HG02610 (cell line): ENCODE results near the gene VRK3.
"Not testable (repeated sequence)": the region's sequence is repeated elsewhere in the genome, so short reads cannot be mapped to it uniquely, and the experiment has no call there.

Source experiments
- ATAC-seq: cut with Tn5 transposase; IDR thresholded peaks from one replicate; pipeline ENCODE4 v1.9.1; 2021; ENCODE audit warnings: mild to moderate bottlenecking, moderate library complexity; ENCODE audit not compliant: unreplicated experiment

The VRK3 gene

DNA sequence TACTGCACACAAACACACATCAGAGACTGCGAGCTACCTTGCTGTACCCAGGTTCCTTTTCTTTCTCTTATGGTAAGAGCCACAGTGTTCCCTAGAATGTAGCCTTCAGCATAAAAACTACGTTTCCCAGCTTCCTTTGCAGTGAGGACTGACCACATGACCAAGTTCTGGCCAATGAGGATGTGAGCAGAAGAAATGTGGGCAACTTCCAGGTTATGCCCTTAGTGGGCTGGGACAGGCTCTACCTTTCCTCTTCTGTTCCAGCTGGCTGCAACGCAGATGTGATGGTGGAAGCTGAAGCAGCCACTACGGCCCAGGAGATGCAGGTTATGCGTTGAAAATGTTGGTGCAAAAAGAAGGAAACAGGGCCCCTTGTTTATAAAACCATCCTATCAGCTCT is 27.5 kb downstream of the VRK3 start:
- ATAC-seq = no peak

DNA sequence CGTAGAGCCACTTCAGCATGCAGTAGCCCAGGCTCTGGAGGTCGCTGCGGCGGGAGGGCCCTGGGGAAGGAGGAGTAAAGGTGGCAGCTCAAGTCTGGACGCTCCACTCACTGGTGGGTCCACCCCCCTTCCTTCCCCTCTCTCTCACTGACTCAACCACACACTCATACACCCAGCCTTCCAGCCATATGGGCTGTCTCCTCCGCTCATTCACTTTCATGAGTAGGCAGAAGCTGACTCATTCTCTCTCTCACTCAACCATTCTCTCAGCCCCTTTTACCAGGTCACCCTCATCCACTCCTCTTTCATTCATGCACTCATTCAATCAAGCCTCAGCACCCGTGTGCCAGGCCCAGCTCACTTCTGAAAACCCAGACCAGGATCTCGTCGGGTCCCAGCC is 36.7 kb downstream of the VRK3 start:
- no peak for ATAC-seq

DNA sequence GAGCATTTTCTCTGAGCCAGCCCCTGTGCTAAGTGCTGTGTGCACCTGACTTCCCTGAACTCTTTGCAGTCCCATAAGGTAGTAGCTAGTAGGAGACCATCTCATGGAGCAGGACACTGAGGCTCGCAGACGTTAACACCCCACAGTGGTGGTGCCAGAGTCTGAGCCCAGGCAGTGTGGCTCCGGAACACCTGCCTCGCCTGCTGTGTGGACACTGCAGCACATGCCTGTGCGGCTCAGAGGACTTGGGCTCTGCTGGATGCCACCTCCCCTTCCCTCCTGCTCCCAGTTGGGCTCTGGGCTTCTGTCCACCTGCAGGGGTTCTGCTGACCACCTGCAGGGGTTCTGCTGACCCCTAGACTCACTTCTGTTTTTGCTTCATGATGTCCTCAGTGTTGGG is 37.2 kb downstream of the VRK3 start:
- no peak for ATAC-seq

DNA sequence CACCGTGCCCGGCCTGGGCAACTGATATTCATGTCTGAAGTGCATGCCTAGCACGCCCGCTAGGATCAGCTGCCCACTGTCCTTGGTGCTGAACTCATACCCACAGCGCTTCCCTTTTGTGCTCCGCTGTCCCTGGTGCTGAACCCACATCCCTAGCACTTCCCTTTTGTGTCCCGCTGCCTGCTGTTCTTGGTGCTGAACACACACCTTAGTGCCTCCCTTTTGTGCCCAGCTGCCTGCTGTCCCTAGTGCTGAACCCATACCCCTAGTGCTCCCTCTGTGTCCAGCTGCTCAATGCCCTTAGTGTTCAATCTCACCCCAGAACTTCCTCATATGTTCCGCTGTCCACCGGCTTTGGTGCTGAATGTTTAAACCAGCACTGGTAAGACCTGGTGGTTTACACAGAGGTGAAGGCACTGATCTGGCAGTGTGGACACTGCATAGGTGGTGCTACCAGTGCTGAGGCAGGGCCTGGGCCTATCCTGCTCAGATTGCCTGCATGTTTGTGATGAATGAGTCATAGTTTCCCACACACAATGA is 37.9 kb downstream of the VRK3 start:
- ATAC-seq = no peak

DNA sequence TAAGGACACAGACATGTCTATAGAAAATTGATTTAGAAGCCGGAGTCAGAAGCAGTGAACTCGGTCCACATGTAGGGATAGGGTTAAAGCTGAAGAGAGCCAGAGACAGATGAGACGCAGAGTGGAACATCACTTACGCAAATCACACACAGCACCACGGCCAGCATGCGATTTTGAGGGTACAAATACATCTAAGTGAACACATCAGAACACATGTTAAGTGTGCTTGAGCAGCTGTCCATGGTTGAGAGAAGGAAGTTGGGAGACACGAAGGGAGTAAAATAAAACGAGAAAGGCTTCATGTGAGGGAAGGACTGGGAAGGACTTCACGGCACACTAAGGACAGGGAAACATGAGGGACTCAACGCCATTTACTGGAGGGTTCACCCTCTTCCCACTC is 38.8 kb downstream of the VRK3 start:
- ATAC-seq = no peak

DNA sequence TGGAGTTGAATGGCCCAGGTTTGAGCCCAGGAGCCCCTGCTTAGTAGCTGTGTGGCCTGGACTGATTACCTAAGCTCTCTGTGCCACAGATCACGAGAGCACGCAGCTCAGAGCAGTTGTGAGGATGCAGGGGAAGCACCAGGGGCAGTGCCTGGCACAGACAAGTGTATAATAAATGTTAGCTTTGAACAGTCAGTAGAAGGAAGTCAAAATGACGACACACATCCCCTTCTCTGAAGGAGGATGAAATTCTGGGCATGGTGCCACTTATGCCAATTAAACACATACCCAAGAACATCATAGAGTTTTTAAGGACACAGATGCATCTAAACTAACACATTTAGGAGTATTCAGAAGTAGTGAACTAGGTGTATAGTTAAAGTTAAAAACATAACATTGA is 39.3 kb downstream of the VRK3 start:
- ATAC-seq = no peak

DNA sequence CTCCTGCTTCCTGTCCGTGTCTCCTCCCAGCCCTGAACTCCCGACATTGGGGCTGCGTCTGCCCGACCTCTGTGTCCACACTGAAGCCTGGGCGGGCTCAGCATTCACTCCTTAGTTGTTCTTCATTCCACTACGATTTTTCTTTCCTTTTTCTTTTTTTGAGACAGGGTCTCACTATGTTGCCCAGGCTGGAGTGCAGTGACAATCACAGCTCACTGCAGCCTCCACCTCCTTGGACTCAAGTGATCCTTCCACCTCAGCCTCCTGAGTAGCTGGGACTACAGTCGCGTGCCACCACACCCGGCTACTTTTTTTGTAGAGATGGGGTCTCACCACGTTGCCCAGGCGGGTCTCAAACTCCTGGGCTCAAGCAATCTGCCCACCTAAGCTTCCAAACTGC is 40.7 kb downstream of the VRK3 start:
- ATAC-seq = no peak

DNA sequence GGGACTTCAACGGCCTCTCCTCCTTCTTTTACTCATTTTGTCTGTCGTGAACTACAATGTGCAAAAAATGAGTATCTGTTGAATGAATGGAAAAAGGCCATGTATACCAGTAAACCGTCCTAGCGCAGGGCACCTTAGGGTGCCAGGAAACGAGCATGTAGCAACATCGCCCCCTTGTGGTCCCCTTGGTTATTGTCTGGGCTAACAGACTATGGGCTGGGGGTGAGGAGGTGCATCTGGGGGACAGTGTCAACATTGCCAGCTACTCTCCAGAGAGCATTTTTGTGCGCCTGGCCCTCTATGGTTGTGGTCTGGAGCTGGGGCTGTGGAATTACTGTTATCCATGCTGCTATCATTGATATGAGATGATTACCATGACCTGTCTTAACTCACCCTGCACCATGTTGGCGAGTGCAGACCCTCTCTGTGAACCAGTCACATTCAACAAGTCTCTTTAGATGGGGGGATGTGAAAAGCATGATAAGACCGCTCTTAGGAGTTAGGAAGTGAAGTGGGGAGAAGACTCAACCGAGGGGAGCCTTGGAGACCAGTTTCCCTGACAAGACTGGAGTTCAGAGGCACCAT is 41.4 kb downstream of the VRK3 start:
- ATAC-seq = no peak

DNA sequence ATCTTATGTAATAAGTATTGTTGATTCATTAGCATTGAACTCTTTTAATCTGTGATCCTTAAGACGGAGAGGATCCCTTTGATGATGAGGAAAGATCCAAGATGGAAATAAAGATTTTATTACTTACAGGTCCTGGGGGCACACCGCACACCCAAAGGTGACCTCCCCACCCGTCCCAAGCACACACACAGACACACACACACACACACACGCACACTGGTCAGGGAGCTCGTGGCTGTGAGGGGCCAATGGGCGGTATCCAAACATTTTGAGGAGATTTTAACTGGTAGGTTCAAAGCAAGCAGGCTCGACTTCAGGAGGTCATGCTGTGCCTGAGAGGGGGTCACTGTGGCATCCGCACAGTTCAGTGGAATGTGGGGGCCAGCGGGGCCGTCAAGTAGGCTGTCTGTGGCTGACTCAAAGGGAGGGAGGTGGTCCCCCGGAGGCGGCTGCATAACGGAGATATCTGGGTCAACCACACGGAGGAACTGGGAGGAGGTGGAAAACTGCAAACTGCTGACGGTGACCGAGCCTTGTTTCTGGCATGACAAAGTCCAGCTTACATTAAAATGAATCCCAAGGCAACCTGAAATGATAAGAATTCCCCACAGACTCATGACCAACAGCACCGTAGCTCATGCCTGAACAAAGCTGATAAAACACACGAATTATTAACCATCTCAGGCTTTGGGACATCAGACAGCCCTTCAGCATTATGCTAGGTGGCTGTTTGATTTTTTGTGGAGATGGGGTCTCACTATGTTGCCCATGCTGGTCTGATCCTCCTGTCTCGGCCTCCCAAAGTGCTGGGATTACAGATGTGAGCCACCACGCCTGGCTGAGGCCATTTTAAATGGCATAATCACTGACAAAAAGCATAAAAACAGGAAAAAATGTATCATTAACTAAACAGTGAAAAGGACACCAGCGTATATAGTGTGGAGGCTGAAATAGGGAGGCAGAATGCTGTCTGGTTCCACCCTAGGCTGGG is 43.3 kb downstream of the VRK3 start:
- no peak for ATAC-seq

DNA sequence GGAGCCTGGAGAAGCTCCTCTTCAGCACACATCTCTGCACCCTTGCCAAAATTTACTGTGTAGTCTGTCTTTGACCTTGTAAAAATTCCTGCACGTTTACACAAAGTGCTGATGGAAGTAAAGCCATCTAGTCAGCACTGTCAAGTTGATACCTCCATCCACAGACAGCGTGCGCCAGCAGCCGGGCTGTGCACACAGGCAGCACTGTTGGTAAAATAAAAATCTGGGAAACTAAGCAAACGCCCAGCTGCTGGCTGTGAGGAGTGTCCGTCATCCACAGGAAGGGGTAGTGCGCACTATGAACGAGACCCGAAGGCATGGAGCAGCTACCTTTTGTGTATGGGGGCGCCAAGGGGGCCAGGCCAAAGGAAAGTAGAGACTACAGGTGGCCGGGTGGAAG is 46.8 kb downstream of the VRK3 start:
- no peak for ATAC-seq

DNA sequence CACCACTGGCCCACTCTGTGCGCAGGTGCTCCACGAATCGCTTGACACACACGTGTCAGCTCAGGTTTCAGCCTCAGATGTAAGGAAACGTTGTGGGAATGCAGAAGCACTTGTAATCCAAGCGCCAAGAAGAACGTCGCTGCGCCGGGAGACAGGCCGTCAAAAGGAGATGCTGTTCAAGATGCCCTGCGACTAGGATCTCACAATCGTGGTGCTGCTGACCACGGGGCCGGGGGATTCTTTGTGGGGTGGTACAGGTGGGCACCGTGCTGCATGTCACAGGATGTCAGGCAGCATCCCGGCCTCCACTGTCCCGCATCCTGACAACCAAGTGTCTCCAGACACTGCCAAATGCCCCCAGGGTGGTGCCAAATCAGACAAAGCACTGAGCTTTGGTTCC is 47.3 kb downstream of the VRK3 start:
- no peak for ATAC-seq

DNA sequence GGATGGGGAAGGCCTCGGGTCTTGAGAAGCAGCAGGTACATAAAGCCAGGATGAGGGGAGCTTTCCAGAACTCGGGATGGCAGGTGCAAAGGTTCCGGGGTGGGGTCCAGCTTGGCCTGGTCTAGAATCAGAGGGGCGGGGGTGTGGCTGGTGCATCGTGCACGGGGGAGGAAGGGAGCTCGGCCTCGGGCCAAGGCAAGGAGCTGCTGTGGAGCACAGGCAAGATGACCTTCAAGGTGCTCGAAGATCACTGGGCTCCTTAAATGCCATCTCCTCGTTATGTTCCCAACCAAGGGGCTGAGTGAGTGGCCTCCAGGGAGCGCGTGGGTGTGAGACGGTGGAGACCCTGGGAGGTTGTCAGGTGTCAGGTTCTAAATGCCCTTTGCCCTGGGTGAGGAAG is 48.1 kb downstream of the VRK3 start:
- no peak for ATAC-seq

DNA sequence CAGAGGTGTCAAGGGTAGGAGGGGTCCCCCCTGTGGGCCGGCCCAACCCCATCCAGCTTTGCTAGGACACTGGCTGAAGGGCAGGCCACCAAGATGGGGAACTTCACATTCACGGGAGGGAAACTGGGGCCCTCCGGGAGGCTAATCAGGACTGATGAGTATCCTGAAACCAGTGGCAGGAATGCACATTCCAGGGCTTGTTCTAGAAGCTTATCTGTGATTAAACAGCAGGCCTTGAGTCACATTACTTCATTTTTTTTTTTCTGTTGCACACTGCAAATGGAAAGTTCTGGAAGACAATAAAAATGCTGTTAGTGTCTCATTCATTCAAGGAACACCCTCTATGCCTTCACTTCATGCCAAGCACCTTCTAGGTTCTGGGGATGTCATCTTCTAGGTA is 48.7 kb downstream of the VRK3 start:
- ATAC-seq = no peak

DNA sequence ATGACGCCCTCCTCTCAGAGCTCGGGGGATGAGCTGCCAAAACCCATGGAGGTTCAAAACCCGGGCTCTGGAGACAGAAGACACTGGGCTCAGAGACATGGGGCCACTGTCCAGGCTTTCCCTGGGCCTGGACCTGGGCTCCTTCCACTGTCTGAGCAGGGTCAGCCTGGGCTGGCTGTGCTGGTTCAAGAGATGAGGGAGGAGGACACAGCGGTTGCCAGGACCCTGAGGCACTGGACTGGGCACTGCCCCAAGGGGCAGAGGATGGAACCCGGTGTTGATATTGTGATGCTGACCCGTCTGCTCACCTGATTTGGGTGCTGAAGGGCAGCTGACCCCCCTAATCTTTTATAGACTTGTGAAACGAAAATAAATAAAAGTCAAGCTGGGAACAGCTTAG is 50.1 kb downstream of the VRK3 start:
- no peak for ATAC-seq

DNA sequence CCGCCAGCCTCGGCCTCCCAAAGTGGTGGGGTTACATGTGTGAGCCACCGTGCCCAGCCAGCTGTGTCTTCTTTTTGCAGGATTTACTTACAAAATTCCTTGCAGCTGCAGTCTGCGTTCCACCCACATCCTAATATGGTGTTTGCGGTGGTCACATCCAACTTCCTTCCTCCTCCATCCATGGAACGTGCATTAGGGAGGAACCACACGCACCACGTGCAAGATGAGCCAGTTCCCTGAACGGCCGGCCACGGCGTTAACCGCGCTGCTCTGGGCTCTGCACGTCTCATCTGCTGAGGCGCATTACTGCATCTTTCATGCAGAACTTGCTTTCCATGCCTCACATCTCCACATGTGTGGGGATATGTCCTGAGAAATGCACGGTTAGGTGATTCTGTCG is 51.2 kb downstream of the VRK3 start:
- ATAC-seq = no peak

DNA sequence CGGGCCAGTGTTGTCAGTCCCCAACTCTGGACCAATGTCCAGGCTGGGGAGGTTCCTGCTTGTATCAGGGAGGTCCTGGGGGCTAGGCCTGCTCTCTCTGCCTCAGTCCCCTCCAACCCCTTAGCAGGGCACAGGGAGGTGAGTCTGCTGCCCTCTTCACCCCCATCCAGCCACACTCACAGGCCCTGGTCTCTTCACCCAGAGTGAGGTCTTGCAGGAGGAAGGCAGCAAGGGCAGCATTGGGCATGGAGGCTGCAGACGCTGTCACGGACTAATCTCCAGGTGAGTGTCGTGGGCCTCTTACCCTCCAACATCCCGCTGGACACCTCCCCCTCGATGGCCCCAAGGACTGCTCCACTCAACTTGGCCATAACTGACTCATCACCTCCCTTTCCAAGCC is 52.3 kb downstream of the VRK3 start:
- no peak for ATAC-seq

DNA sequence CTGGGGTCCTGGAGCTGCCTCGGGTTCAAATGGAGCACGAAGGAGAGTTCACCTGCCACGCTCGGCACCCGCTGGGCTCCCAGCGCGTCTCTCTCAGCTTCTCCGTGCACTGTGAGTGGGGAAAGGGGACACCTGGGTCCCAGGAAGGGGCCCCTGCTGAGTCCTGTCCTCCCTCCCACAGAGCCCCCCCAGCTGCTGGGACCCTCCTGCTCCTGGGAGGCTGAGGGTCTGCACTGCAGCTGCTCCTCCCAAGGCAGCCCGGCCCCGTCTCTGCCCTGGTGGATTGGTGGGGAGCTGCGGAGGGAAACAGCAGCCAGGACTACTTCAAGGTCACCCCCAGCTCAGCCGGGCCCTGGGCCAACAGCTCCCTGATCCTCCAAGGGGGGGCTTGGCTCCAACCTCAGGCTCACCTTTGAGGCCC is 53.2 kb downstream of the VRK3 start:
- ATAC-seq = no peak

DNA sequence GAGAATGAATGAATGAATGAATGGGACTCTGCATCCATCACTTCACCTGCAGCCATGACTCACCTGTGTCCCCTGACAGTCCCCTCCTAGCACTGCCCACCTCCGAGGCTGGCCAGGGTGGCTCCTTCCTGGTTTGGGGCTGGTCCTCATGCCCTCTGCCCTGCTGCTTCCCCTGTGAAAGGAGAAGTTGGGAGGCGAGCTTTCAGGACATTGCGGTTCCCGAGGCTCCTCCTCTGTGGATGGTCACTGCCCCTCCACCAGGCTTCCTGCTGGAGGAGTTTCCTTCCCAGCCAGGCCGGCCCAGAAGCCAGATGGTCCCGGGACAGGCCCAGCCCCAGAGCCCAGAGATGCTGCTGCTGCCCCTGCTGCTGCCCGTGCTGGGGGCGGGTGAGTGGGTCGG is 55.8 kb downstream of the VRK3 start:
- not testable (repeated sequence) for ATAC-seq

DNA sequence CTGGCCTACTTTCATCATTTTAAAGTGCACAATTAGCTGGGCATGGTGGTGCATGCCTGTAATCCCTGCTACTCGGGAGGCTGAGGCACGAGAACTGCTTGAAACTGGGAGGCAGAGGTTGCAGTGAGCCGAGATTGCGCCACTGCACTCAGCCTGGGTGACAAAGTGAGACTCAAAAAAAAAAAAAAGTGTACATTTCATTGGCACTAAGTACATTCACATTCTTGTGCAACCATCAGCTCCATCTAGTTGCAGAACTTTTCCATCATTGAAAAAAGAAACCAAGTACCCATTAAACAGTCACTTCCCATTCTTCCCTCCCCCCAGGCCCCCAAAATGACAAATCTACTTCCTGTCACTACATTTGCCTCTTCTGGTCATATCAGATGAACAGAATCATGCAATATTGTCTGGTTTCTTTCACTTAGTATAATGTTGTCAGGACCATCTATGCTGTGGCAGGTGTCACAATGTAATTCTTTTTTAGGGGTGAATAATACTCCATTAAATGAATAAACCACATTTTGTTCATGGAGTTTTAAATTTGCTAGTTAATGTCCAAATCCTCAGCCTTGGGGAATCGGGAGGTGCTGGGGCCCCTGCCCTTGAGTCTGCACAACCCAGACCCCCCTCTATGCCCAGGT is 56.8 kb downstream of the VRK3 start:
- no peak for ATAC-seq

DNA sequence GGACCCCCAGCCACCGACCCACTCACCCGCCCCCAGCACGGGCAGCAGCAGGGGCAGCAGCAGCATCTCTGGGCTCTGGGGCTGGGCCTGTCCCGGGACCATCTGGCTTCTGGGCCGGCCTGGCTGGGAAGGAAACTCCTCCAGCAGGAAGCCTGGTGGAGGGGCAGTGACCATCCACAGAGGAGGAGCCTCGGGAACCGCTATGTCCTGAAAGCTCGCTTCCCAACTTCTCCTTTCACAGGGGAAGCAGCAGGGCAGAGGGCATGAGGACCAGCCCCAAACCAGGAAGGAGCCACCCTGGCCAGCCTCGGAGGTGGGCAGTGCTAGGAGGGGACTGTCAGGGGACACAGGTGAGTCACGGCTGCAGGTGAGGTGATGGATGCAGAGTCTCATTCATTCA is 64.2 kb downstream of the VRK3 start, which contains the start of gene SIGLEC11:
Gene SIGLEC11 (minus strand): TSS at position 193 of the 400 bp plus-strand sequence. CDS start 91 bp downstream, at position 102.
- not testable (repeated sequence) for ATAC-seq

DNA sequence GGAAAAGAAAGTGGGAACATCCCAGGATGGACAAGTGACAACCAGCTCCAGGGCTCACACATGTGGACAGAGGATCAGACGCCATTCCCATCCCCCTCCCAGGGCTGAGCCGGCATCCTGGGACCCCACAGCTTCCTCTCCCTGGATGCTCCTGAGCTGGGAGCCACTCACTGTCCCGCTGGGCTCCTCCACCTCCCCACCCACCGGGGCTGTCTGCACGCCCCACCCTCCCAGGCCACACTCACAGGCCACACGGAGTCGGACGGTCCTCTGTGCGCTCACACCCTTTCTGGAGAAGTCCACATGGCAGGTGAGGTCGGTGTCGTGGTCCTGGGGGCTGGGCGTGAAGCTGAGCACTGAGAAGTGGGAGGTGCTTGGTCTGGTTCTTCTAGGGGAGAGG is 65.3 kb downstream of the VRK3 start:
- ATAC-seq = not testable (repeated sequence)
